Measurements from ENCODE around the gene SIPA1L2.

SIPA1L2 gene

GRCh38 chr1:232599178-232600041 is 30.5 kb downstream of the SIPA1L2 start:
- Histone ChIP-seq H3K36me3 (replicated peaks) (no peaks in the 10 kb centered on the region), H3K27me3 (ENCODE audit: low read depth) (no peaks in the 10 kb centered on the region), H3K4me1 (peaks cover 5% of the 10 kb centered on the region; the same call in 1 of the 2 replicates), H3K4me3 (no peak overlapping the region), H3K9me3 (no peaks in the 10 kb centered on the region)
- in situ Hi-C loops (cut with MboI; ENCODE audit: low sequenced_read_pairs): no loop called here
- DNase-seq (ENCODE audit: low spot score in 2 of 2): no peak

- no peak overlapping the region for H3K4me3 ChIP-seq
- no peaks in the 10 kb centered on the region for H3K36me3 ChIP-seq (replicated peaks)
- H3K4me1 ChIP-seq: peaks cover 5% of the 10 kb centered on the region; the same call in 1 of the 2 replicates
- in situ Hi-C loops (cut with MboI; ENCODE audit: low sequenced_read_pairs): no loop called here
- no peaks in the 10 kb centered on the region for H3K27me3 ChIP-seq (ENCODE audit: low read depth)
- no peaks in the 10 kb centered on the region for H3K9me3 ChIP-seq
- DNase-seq (ENCODE audit: low spot score in 2 of 2): no peak
Measured at GRCh38 chr1:232598837-232599177, 31.1 kb downstream of the SIPA1L2 start.

- Histone ChIP-seq H3K36me3 (replicated peaks) (no peaks in the 10 kb centered on the region), H3K27me3 (ENCODE audit: low read depth) (no peaks in the 10 kb centered on the region), H3K4me3 (no peak overlapping the region), H3K4me1 (peaks cover 5% of the 10 kb centered on the region; the same call in 1 of the 2 replicates), H3K9me3 (no peaks in the 10 kb centered on the region)
- no peak for DNase-seq (ENCODE audit: low spot score in 2 of 2)
- in situ Hi-C loops (cut with MboI; ENCODE audit: low sequenced_read_pairs): no loop called here
Measured at GRCh38 chr1:232598133-232598532, 31.8 kb downstream of the SIPA1L2 start.

- no peaks in the 10 kb centered on the region for H3K36me3 ChIP-seq (replicated peaks)
- H3K27me3 ChIP-seq (ENCODE audit: low read depth): no peaks in the 10 kb centered on the region
- DNase-seq (ENCODE audit: low spot score in 2 of 2): no peak
- in situ Hi-C loops (cut with MboI; ENCODE audit: low sequenced_read_pairs): no loop called here
- no peak overlapping the region for H3K4me3 ChIP-seq
- H3K4me1 ChIP-seq: peaks cover 5% of the 10 kb centered on the region; the same call in 1 of the 2 replicates
- H3K9me3 ChIP-seq: no peaks in the 10 kb centered on the region
Measured at GRCh38 chr1:232597721-232598120, 32.2 kb downstream of the SIPA1L2 start.

- no peaks in the 10 kb centered on the region for H3K9me3 ChIP-seq
- peaks cover 5% of the 10 kb centered on the region; the same call in 1 of the 2 replicates for H3K4me1 ChIP-seq
- no peak overlapping the region for H3K4me3 ChIP-seq
- in situ Hi-C loops (cut with MboI; ENCODE audit: low sequenced_read_pairs): no loop called here
- no peaks in the 10 kb centered on the region for H3K27me3 ChIP-seq (ENCODE audit: low read depth)
- H3K36me3 ChIP-seq (replicated peaks): no peaks in the 10 kb centered on the region
- no peak for DNase-seq (ENCODE audit: low spot score in 2 of 2)
Measured at GRCh38 chr1:232596666-232597303, 33.1 kb downstream of the SIPA1L2 start.

- in situ Hi-C loops (cut with MboI; ENCODE audit: low sequenced_read_pairs): no loop called here
- Histone ChIP-seq H3K4me1 (no peaks in the 10 kb centered on the region; the same call in 1 of the 2 replicates), H3K27me3 (ENCODE audit: low read depth) (no peaks in the 10 kb centered on the region), H3K36me3 (replicated peaks) (no peaks in the 10 kb centered on the region), H3K4me3 (no peak overlapping the region), H3K9me3 (no peaks in the 10 kb centered on the region)
- peak in 1 of 2 experiments; percentile 27 for DNase-seq (ENCODE audit: low spot score in 2 of 2)
Measured at GRCh38 chr1:232594768-232595698, 34.9 kb downstream of the SIPA1L2 start.

- Histone ChIP-seq H3K27me3 (ENCODE audit: low read depth) (no peaks in the 10 kb centered on the region), H3K36me3 (replicated peaks) (no peaks in the 10 kb centered on the region), H3K4me3 (no peak overlapping the region), H3K4me1 (no peaks in the 10 kb centered on the region; the same call in 1 of the 2 replicates), H3K9me3 (no peaks in the 10 kb centered on the region)
- in situ Hi-C loops (cut with MboI; ENCODE audit: low sequenced_read_pairs): no loop called here
- DNase-seq (ENCODE audit: low spot score in 2 of 2): no peak
Measured at GRCh38 chr1:232593717-232594502, 36.0 kb downstream of the SIPA1L2 start.

GRCh38 chr1:232591344-232591743 is 38.6 kb downstream of the SIPA1L2 start:
- H3K4me3 ChIP-seq: no peak overlapping the region
- H3K9me3 ChIP-seq: no peaks in the 10 kb centered on the region
- no peak for DNase-seq (ENCODE audit: low spot score in 2 of 2)
- H3K36me3 ChIP-seq (replicated peaks): no peaks in the 10 kb centered on the region
- in situ Hi-C loops (cut with MboI; ENCODE audit: low sequenced_read_pairs): no loop called here
- H3K4me1 ChIP-seq: no peaks in the 10 kb centered on the region; the same call in 1 of the 2 replicates
- H3K27me3 ChIP-seq (ENCODE audit: low read depth): no peaks in the 10 kb centered on the region

- Histone ChIP-seq H3K4me1 (peaks cover 4% of the 10 kb centered on the region), H3K36me3 (replicated peaks) (no peaks in the 10 kb centered on the region), H3K27me3 (ENCODE audit: low read depth) (no peaks in the 10 kb centered on the region), H3K4me3 (no peak overlapping the region), H3K9me3 (no peaks in the 10 kb centered on the region)
- DNase-seq (ENCODE audit: low spot score in 2 of 2): no peak
- in situ Hi-C loops (cut with MboI; ENCODE audit: low sequenced_read_pairs): no loop called here
Measured at GRCh38 chr1:232590744-232591082, 39.2 kb downstream of the SIPA1L2 start.

- Histone ChIP-seq H3K9me3 (no peaks in the 10 kb centered on the region), H3K4me3 (no peak overlapping the region), H3K36me3 (replicated peaks) (no peaks in the 10 kb centered on the region), H3K27me3 (ENCODE audit: low read depth) (no peaks in the 10 kb centered on the region), H3K4me1 (peaks cover 9% of the 10 kb centered on the region)
- no peak for DNase-seq (ENCODE audit: low spot score in 2 of 2)
- in situ Hi-C loops (cut with MboI; ENCODE audit: low sequenced_read_pairs): no loop called here
Measured at GRCh38 chr1:232589812-232590743, 39.9 kb downstream of the SIPA1L2 start.

GRCh38 chr1:232589111-232589811 is 40.7 kb downstream of the SIPA1L2 start:
- Histone ChIP-seq H3K27me3 (ENCODE audit: low read depth) (no peaks in the 10 kb centered on the region), H3K4me1 (peaks cover 9% of the 10 kb centered on the region), H3K4me3 (no peak overlapping the region), H3K9me3 (no peaks in the 10 kb centered on the region), H3K36me3 (replicated peaks) (no peaks in the 10 kb centered on the region)
- in situ Hi-C loops (cut with MboI; ENCODE audit: low sequenced_read_pairs): no loop called here
- no peak for DNase-seq (ENCODE audit: low spot score in 2 of 2)
